OCI-LY1 (cell line): ENCODE data around the gene ZMPSTE24.

Experiments
- EZH2 ChIP-seq: fragments of 200-600 bp; sonication (generic), shearing (Covaris generic); IDR thresholded peaks from 2 replicates; pipeline ENCODE4 v1.8.0; 2017; ENCODE audit warnings: borderline replicate concordance, mixed run types, mild to moderate bottlenecking, antibody characterized with exemption, low read length, moderate library complexity, mixed read lengths
- TF ChIP-seq, protein P1 (sequence below): fragments of 200-600 bp; sonication (generic), shearing (Covaris generic); IDR thresholded peaks from 2 replicates; pipeline ENCODE4 v1.5.1; 2017; ENCODE audit warnings: mild to moderate bottlenecking, antibody characterized with exemption, low read length, moderate library complexity, mixed read lengths

DNA sequence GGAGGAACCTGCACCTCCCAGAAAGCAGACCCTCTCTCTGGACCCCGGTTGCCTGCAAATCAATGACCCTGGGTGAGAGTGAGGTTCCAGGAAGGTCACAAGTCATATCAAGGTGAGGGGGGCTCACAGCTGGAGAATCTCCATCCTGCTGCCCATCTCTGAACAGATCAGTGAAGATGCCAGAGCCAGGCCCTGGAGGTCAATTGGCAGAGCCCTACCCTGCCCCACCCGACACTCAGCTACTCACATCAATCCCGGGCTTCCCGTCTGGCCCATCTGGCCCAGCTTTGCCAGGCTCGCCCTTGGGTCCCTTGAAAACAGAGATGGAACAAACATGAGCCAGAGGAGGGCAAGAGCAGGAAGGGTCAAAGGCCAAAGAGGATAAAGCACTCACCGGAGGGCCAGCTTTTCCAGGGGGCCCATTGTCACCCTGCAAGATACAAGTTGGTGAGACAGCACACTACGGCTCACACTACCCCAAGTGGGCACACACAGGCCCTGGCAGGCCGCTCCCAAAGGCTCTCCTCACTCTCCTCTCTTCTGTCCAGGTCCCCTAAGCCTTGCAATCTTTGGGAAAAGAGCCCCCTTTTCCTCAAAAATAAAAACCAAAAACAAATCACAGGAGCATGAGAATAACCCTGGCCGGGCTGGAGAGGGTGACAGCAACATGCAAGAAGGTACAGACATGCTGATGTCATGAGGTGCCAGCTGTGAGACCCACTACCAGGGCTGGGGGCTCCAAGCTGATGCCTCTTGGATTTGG lies 56.1 kb downstream of the ZMPSTE24 start:
- TF ChIP-seq, protein P1, sequence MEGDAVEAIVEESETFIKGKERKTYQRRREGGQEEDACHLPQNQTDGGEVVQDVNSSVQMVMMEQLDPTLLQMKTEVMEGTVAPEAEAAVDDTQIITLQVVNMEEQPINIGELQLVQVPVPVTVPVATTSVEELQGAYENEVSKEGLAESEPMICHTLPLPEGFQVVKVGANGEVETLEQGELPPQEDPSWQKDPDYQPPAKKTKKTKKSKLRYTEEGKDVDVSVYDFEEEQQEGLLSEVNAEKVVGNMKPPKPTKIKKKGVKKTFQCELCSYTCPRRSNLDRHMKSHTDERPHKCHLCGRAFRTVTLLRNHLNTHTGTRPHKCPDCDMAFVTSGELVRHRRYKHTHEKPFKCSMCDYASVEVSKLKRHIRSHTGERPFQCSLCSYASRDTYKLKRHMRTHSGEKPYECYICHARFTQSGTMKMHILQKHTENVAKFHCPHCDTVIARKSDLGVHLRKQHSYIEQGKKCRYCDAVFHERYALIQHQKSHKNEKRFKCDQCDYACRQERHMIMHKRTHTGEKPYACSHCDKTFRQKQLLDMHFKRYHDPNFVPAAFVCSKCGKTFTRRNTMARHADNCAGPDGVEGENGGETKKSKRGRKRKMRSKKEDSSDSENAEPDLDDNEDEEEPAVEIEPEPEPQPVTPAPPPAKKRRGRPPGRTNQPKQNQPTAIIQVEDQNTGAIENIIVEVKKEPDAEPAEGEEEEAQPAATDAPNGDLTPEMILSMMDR: no peak
- no peak for TF ChIP-seq EZH2
